Choroid plexus epithelial cell (primary cell): ENCODE results near the gene COG3.
A peak's percentile ranks its signal among the peaks of the same experiment; 100 is the strongest.

Experiments used
- DNase-seq: peaks from one replicate; pipeline ENCODE4 v3.0.0-alpha.2; 2010; ENCODE audit warnings: low read depth
- H3K4me3 ChIP-seq: 2 replicates; pipeline ENCODE4 v1.5.1; 2011; ENCODE audit warnings: low read depth, mild to moderate bottlenecking, control low read depth, low read length, moderate library complexity
- CTCF ChIP-seq: conservative IDR thresholded peaks from 2 replicates; pipeline ENCODE4 v1.5.1; 2011; ENCODE audit warnings: low read depth, mild to moderate bottlenecking, control low read depth, inconsistent platforms, low read length, moderate library complexity

COG3 gene

DNA sequence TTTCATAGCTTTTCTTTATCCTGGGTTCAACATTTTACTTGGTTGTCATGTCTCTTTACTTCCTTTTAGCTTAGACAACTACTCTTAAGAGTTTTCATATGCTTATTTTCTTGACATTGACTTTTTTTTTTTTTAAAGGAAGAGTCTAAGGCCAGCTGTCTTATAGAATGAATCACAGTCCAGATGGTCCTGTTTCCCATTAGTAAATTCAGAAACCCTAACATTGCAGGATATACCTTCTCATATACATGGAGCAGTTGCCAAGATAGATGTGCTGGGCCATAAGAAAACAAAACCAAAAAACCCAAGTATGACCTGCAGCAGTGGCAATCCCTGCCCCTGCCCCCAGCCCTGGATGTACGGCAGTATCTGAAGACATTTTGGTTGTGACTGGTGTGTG lies 72.8 kb downstream of the COG3 start:
- DNase-seq, result peak; percentile 20
- TF ChIP-seq CTCF, result no peak
- no peak overlapping the region for H3K4me3 ChIP-seq

GRCh38 chr13:45538382-45538781 lies 73.6 kb downstream of the COG3 start:
- no peak for DNase-seq
- H3K4me3 ChIP-seq, result no peak overlapping the region
- TF ChIP-seq CTCF, result no peak

- no peak for DNase-seq
- no peak for TF ChIP-seq CTCF
- H3K4me3 ChIP-seq, result no peak overlapping the region
Measured at GRCh38 chr13:45540195-45540594, 75.5 kb downstream of the COG3 start.

DNA sequence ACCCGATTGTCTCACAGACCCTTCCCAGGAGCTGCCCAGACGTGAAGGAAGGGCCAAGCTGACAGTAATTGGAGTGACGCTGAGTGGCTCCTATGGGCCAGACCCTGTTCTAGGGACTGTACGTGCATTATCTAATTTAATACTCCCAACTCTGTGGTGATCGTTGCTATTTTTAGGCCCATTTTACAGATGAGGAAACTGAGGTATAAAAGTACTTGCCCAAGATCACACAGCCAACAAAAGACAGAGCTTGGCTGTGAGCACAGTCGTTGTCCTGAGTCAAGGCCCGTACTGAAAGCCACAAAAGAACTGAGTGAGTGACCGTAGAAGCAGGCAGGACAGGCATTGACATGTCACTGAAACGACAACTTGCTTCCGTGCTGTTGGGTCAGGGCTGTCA lies 76.1 kb downstream of the COG3 start:
- H3K4me3 ChIP-seq, result no peak overlapping the region
- no peak for DNase-seq
- TF ChIP-seq CTCF, result no peak

DNA sequence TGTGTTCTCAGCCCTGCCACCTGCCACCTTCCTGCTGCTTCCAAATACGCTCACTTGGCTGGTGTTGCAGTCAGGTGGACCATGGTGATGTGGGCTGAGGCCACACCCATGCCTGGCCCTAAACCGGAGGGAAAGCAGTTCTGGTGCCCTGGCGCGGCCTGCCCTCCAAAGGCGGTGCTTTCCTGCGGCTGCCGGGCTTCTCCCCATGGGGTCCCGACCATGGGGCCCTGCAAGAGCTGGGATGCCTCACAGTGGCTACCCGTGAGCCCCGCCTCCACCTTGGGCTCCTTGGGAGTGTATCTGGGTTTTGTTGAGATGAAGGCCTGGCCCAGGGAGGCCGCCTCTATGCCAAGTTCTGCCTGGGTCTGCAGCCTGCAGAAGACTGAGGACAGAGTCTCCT lies 77.1 kb downstream of the COG3 start:
- no peak overlapping the region for H3K4me3 ChIP-seq
- DNase-seq, result no peak
- no peak for TF ChIP-seq CTCF

- TF ChIP-seq CTCF, result no peak
- H3K4me3 ChIP-seq, result no peak overlapping the region
- no peak for DNase-seq
Measured at GRCh38 chr13:45542391-45542790, 77.7 kb downstream of the COG3 start.

- no peak for TF ChIP-seq CTCF
- no peak for DNase-seq
- no peak overlapping the region for H3K4me3 ChIP-seq
Measured at GRCh38 chr13:45542878-45543277, 78.1 kb downstream of the COG3 start.
